Measurements from ENCODE around the gene FNDC3B.

GRCh38 chr3:172281884-172282283, 242.5 kb downstream of the FNDC3B start:
- TF ChIP-seq ZNF785 (CRISPR knock-in tag; IDR thresholded peaks at IDR 0.05) (no peak), SRSF7 (optimal IDR thresholded peaks at IDR 0.05; ENCODE audit: low read depth, low read length) (no peak), ZNF639 (CRISPR knock-in tag; conservative IDR thresholded peaks at IDR 0.05 in 1 of 2, IDR thresholded peaks at IDR 0.05 in 1 of 2) (no peak)
